ENCODE measurements around the gene BCKDHB. TPM values are rescaled to one million over a fixed set of nuclear protein-coding genes. Genes with fewer than 3 reads are reported as not detected.

The BCKDHB gene
- total RNA-seq, 1 donor from 2014 or later: 14.3 TPM

- Histone ChIP-seq H3K36me3 (no peaks in the 10 kb centered on the region), H3K9me3 (no peaks in the 10 kb centered on the region), H3K4me1 (no peaks in the 10 kb centered on the region), H3K4me3 (no peak overlapping the region), H3K27ac (no peak overlapping the region), H3K27me3 (no peaks in the 10 kb centered on the region)
- intact Hi-C loops (cut with DNase I): loop anchor here (10.0 kb wide), 1 partner anchor 1540 kb away; the partner anchor contains the start of gene TENT5A
- no peak for DNase-seq (ENCODE audit: low spot score in 2 of 2)
- no peak for TF ChIP-seq CTCF (IDR thresholded peaks at IDR 0.05)
Observed at GRCh38 chr6:80215063-80215462, 108.6 kb downstream of the BCKDHB start.

GRCh38 chr6:80217794-80218193 lies 111.3 kb downstream of the BCKDHB start:
- intact Hi-C loops (cut with DNase I): loop anchor here (10.0 kb wide), 1 partner anchor 1537 kb away; the partner anchor contains the start of gene TENT5A
- Histone ChIP-seq H3K36me3 (no peaks in the 10 kb centered on the region), H3K4me1 (no peaks in the 10 kb centered on the region), H3K27ac (no peak overlapping the region), H3K4me3 (peak overlapping the region in 1 of 2 donors; percentile 11), H3K9me3 (no peaks in the 10 kb centered on the region), H3K27me3 (no peaks in the 10 kb centered on the region)
- TF ChIP-seq CTCF (IDR thresholded peaks at IDR 0.05): no peak
- no peak for DNase-seq (ENCODE audit: low spot score in 2 of 2)

- no peak for DNase-seq (ENCODE audit: low spot score in 2 of 2)
- TF ChIP-seq CTCF (IDR thresholded peaks at IDR 0.05): no peak
- Histone ChIP-seq H3K27me3 (no peaks in the 10 kb centered on the region), H3K9me3 (no peaks in the 10 kb centered on the region), H3K4me1 (no peaks in the 10 kb centered on the region), H3K4me3 (no peak overlapping the region), H3K27ac (no peak overlapping the region), H3K36me3 (no peaks in the 10 kb centered on the region)
- intact Hi-C loops (cut with DNase I): no loop called here
Observed at GRCh38 chr6:80223743-80224212, 117.3 kb downstream of the BCKDHB start.

- intact Hi-C loops (cut with DNase I): no loop called here
- Histone ChIP-seq H3K9me3 (no peaks in the 10 kb centered on the region), H3K27me3 (no peaks in the 10 kb centered on the region), H3K4me1 (no peaks in the 10 kb centered on the region), H3K36me3 (no peaks in the 10 kb centered on the region), H3K27ac (no peak overlapping the region), H3K4me3 (no peak overlapping the region)
- no peak for TF ChIP-seq CTCF (IDR thresholded peaks at IDR 0.05)
- no peak for DNase-seq (ENCODE audit: low spot score in 2 of 2)
Observed at GRCh38 chr6:80226151-80226550, 119.7 kb downstream of the BCKDHB start.

- no peaks in the 10 kb centered on the region for H3K36me3 ChIP-seq
- no peak overlapping the region for H3K4me3 ChIP-seq
- no peaks in the 10 kb centered on the region for H3K9me3 ChIP-seq
- intact Hi-C loops (cut with DNase I): no loop called here
- H3K27me3 ChIP-seq: no peaks in the 10 kb centered on the region
- no peak overlapping the region for H3K27ac ChIP-seq
- DNase-seq (ENCODE audit: low spot score in 2 of 2): no peak
- no peak for TF ChIP-seq CTCF (IDR thresholded peaks at IDR 0.05)
- H3K4me1 ChIP-seq: no peaks in the 10 kb centered on the region
Observed at GRCh38 chr6:80226699-80227098, 120.2 kb downstream of the BCKDHB start.

Measured in ascending aorta (tissue), 2 donors.